HCEC 1CT (cell line): Measurements from ENCODE around the gene F7.
"Not testable (repeated sequence)": the region's sequence is repeated elsewhere in the genome, so short reads cannot be mapped to it uniquely, and the experiment has no call there.

Source experiments
- DNase-seq: peaks from one replicate; pipeline ENCODE4 v3.0.0-alpha.2; 2017

Gene F7

GRCh38 chr13:113073942-113074341 is 31.6 kb upstream of the F7 start:
- no peak for DNase-seq

- DNase-seq: no peak
These were observed 31.2 kb upstream of the F7 start for GRCh38 chr13:113074401-113074800.

GRCh38 chr13:113074876-113075275 is 30.7 kb upstream of the F7 start:
- DNase-seq: no peak

GRCh38 chr13:113075711-113076110 is 29.9 kb upstream of the F7 start:
- no peak for DNase-seq

GRCh38 chr13:113076681-113077401 is 28.8 kb upstream of the F7 start:
- DNase-seq: no peak

GRCh38 chr13:113077566-113077952 is 28.0 kb upstream of the F7 start:
- DNase-seq: no peak

GRCh38 chr13:113077953-113078901 is 27.4 kb upstream of the F7 start:
- DNase-seq: no peak

GRCh38 chr13:113078902-113079780 is 26.4 kb upstream of the F7 start:
- DNase-seq: no peak

- not testable (repeated sequence) for DNase-seq
These were observed 25.9 kb upstream of the F7 start for GRCh38 chr13:113079781-113080080.

GRCh38 chr13:113080361-113080831 is 25.2 kb upstream of the F7 start:
- no peak for DNase-seq

GRCh38 chr13:113080901-113081521 is 24.6 kb upstream of the F7 start:
- no peak for DNase-seq

GRCh38 chr13:113082198-113083021 is 23.2 kb upstream of the F7 start:
- DNase-seq: no peak

GRCh38 chr13:113083022-113083373 is 22.6 kb upstream of the F7 start:
- no peak for DNase-seq

GRCh38 chr13:113083402-113084061 is 22.1 kb upstream of the F7 start:
- no peak for DNase-seq

- DNase-seq: no peak
These were observed 21.3 kb upstream of the F7 start for GRCh38 chr13:113084094-113084942.

- DNase-seq: no peak
These were observed 20.5 kb upstream of the F7 start for GRCh38 chr13:113084943-113085540.

- DNase-seq: no peak
These were observed 19.4 kb upstream of the F7 start for GRCh38 chr13:113086031-113086750.

GRCh38 chr13:113086991-113087922 is 18.3 kb upstream of the F7 start:
- DNase-seq: no peak
